Erythroblast (primary cell): ENCODE results near the gene NBEA.

ENCODE experiments used
- GATA1 ChIP-seq: IDR thresholded peaks from 2 replicates; pipeline ENCODE4 v1.6.1; 2011; ENCODE audit warnings: low read depth, mild to moderate bottlenecking, control low read depth, low read length, moderate library complexity
- POLR2A ChIP-seq: IDR thresholded peaks from 2 replicates; pipeline ENCODE4 v1.6.1; 2011; ENCODE audit warnings: mild to moderate bottlenecking, low read length

DNA sequence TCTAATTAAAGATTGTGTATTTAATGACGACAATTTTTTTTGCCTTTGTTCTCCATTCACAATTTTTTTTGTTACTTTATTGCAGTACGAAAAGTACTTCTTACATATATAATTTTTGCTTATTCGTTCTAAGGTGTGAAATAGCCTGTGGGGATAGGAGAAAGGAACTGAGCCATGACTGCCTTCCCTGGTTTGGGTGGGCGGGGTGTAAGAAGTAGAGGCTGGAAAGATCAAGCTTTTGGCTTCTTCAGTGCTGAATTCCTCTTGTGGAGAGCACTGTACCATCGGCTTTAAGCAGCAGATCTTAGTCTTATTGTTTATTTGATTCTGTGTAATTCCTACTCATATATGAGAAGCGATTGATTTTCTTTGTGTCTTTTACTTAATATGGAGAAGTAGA is 115.8 kb downstream of the NBEA start:
- TF ChIP-seq POLR2A (no peak), GATA1 (no peak)
